ENCODE measurements around the gene SLC10A3. TPM values are rescaled to one million over a fixed set of nuclear protein-coding genes. Genes with fewer than 3 reads are reported as not detected.

SLC10A3 gene
- total RNA-seq, 1 experiment from 2014 or later: 54.9 TPM

DNA sequence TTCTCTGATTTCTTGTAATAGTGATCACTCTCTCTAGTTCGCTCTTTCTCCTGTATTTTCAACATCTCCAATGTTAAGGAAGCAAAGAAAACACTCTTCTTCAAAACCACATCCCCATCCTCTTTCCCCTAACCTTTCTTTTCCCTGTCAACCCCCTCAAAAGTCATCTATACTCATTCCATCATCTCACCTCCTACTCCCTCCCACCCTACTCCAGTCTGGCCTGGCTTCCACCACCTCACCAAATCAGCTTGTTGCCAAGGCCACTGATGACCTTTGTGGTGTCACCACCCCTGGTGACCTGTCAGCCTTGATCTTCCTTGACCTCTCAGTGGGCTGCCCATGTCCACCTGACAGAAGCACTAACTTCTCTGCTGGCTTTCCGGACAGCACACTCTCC is 23.3 kb upstream of the SLC10A3 start:
- Histone ChIP-seq H3K9me3 (ENCODE audit: insufficient read depth, low read depth) (no peaks in the 10 kb centered on the region), H3K9me2 (ENCODE audit: insufficient read depth) (no peaks in the 10 kb centered on the region), H3K4me3 (no peak overlapping the region), H3K27me3 (ENCODE audit: insufficient read depth, low read depth) (no peaks in the 10 kb centered on the region), H4K20me1 (ENCODE audit: insufficient read depth) (no peaks in the 10 kb centered on the region), H3K79me2 (ENCODE audit: low read depth) (no peaks in the 10 kb centered on the region), H3K4me2 (no peak overlapping the region), H3K36me3 (ENCODE audit: low read depth) (no peaks in the 10 kb centered on the region), H3K27ac (no peak overlapping the region), H3F3A (ENCODE audit: insufficient read depth, low read depth) (no peaks in the 10 kb centered on the region), H2AFZ (no peak overlapping the region), H3K4me1 (replicated peaks; ENCODE audit: insufficient read depth) (no peaks in the 10 kb centered on the region)
- CTCF ChIA-PET: no interaction called here
- no peak for DNase-seq
- POLR2A ChIA-PET (ENCODE audit: unreplicated experiment): no interaction called here
- TF ChIP-seq, protein P1, sequence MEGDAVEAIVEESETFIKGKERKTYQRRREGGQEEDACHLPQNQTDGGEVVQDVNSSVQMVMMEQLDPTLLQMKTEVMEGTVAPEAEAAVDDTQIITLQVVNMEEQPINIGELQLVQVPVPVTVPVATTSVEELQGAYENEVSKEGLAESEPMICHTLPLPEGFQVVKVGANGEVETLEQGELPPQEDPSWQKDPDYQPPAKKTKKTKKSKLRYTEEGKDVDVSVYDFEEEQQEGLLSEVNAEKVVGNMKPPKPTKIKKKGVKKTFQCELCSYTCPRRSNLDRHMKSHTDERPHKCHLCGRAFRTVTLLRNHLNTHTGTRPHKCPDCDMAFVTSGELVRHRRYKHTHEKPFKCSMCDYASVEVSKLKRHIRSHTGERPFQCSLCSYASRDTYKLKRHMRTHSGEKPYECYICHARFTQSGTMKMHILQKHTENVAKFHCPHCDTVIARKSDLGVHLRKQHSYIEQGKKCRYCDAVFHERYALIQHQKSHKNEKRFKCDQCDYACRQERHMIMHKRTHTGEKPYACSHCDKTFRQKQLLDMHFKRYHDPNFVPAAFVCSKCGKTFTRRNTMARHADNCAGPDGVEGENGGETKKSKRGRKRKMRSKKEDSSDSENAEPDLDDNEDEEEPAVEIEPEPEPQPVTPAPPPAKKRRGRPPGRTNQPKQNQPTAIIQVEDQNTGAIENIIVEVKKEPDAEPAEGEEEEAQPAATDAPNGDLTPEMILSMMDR (conservative IDR thresholded peaks at IDR 0.05): no peak
- no peak for TF ChIP-seq EZH2 (IDR thresholded peaks at IDR 0.05; ENCODE audit: low read depth)
- no TSS peak for BruUV-seq (replicated peaks)
- intact Hi-C loops (cut with micrococcal nuclease; ENCODE audit: unreplicated experiment): no loop called here

DNA sequence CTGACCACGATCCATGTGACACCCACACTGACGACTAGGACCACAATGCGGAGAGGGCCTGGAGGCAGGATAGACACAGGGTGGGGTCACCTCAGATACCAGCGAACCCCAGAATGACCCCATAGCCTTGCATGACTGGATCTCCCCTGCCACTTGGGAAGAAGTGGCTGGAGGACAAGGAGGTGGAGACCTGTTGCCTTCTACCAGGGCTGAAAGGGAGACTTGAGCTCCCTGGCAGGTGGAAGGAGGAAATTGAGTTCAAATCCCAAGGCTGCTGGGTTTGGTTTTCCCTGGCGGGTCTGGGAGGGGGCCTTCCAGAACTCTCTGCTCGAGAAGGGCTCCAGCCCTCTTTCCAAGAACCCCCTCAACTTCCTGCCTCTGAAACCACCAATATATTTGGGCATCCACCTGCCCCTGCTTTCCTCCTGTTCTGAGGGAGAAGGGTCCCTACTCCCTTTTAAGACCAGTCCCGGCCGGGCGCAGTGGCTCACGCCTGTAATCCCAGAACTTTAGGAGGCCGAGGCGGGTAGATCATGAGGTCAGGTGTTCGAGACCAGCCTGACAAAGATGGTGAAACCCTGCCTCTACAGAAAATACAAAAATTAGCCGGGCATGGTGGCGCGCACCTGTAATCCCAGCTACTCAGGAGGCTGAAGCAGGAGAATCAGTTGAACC is 22.6 kb upstream of the SLC10A3 start:
- Histone ChIP-seq H3K9me3 (ENCODE audit: insufficient read depth, low read depth) (no peaks in the 10 kb centered on the region), H2AFZ (no peak overlapping the region), H3K36me3 (ENCODE audit: low read depth) (no peaks in the 10 kb centered on the region), H3K4me2 (no peak overlapping the region), H3F3A (ENCODE audit: insufficient read depth, low read depth) (no peaks in the 10 kb centered on the region), H4K20me1 (ENCODE audit: insufficient read depth) (no peaks in the 10 kb centered on the region), H3K27me3 (ENCODE audit: insufficient read depth, low read depth) (no peaks in the 10 kb centered on the region), H3K9me2 (ENCODE audit: insufficient read depth) (no peaks in the 10 kb centered on the region), H3K4me1 (replicated peaks; ENCODE audit: insufficient read depth) (no peaks in the 10 kb centered on the region), H3K4me3 (no peak overlapping the region), H3K27ac (no peak overlapping the region), H3K79me2 (ENCODE audit: low read depth) (no peaks in the 10 kb centered on the region)
- intact Hi-C loops (cut with micrococcal nuclease; ENCODE audit: unreplicated experiment): no loop called here
- POLR2A ChIA-PET (ENCODE audit: unreplicated experiment): no interaction called here
- no TSS peak for BruUV-seq (replicated peaks)
- DNase-seq: no peak
- CTCF ChIA-PET: no interaction called here
- TF ChIP-seq, protein P1 (conservative IDR thresholded peaks at IDR 0.05): no peak
- TF ChIP-seq EZH2 (IDR thresholded peaks at IDR 0.05; ENCODE audit: low read depth): no peak

DNA sequence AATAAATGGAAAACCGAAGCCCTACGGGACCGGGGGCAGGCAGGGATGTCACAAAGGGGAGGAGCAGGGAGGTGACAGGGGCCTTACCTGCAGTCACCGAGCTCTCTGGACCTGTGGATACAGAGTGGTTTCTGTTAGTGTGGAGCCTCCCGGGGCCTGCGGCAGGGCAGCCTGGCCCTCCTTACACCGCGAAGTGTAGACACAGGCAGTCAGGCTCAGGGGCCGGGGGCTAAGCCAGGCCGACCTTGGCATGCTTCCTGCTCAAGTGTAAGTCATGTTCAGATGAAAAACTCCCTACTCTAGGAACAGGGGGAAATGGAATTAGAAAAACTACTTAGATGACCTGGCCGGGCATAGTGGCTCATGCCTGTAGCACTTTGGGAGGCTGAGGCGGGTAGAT is 21.3 kb upstream of the SLC10A3 start:
- Histone ChIP-seq H3K36me3 (ENCODE audit: low read depth) (no peaks in the 10 kb centered on the region), H3K9me3 (ENCODE audit: insufficient read depth, low read depth) (no peaks in the 10 kb centered on the region), H3K79me2 (ENCODE audit: low read depth) (no peaks in the 10 kb centered on the region), H2AFZ (no peak overlapping the region), H3K4me1 (replicated peaks; ENCODE audit: insufficient read depth) (no peaks in the 10 kb centered on the region), H3K4me2 (no peak overlapping the region), H3K9me2 (ENCODE audit: insufficient read depth) (no peaks in the 10 kb centered on the region), H3K27me3 (ENCODE audit: insufficient read depth, low read depth) (no peaks in the 10 kb centered on the region), H3K27ac (no peak overlapping the region), H4K20me1 (ENCODE audit: insufficient read depth) (no peaks in the 10 kb centered on the region), H3F3A (ENCODE audit: insufficient read depth, low read depth) (no peaks in the 10 kb centered on the region), H3K4me3 (no peak overlapping the region)
- ChIA-PET CTCF (no interaction called here), POLR2A (ENCODE audit: unreplicated experiment) (no interaction called here)
- DNase-seq: no peak
- no peak for TF ChIP-seq EZH2 (IDR thresholded peaks at IDR 0.05; ENCODE audit: low read depth)
- TF ChIP-seq, protein P1 (conservative IDR thresholded peaks at IDR 0.05): no peak
- intact Hi-C loops (cut with micrococcal nuclease; ENCODE audit: unreplicated experiment): no loop called here
- BruUV-seq (replicated peaks): no TSS peak
